Subcutaneous preadipocyte (primary cell): ENCODE data around the gene HSF2. TPM values are rescaled to one million over a fixed set of nuclear protein-coding genes. Genes with fewer than 3 reads are reported as not detected.

Experiments used
- small RNA-seq: library from RNA; depleted of rRNA; stranded (forward); fragments of <200 nt; gene quantifications from one replicate; pipeline ENCODE3, GENCODE V24; 2012
- total RNA-seq: library from RNA; depleted of rRNA; stranded (reverse); fragments of >200 nt; gene quantifications from 2 replicates; pipeline ENCODE4 v1.2.3, GENCODE V29; 2012

HSF2 gene, protein sequence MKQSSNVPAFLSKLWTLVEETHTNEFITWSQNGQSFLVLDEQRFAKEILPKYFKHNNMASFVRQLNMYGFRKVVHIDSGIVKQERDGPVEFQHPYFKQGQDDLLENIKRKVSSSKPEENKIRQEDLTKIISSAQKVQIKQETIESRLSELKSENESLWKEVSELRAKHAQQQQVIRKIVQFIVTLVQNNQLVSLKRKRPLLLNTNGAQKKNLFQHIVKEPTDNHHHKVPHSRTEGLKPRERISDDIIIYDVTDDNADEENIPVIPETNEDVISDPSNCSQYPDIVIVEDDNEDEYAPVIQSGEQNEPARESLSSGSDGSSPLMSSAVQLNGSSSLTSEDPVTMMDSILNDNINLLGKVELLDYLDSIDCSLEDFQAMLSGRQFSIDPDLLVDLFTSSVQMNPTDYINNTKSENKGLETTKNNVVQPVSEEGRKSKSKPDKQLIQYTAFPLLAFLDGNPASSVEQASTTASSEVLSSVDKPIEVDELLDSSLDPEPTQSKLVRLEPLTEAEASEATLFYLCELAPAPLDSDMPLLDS
- total RNA-seq = 12.9 and 15.6 TPM in 2 replicates

DNA sequence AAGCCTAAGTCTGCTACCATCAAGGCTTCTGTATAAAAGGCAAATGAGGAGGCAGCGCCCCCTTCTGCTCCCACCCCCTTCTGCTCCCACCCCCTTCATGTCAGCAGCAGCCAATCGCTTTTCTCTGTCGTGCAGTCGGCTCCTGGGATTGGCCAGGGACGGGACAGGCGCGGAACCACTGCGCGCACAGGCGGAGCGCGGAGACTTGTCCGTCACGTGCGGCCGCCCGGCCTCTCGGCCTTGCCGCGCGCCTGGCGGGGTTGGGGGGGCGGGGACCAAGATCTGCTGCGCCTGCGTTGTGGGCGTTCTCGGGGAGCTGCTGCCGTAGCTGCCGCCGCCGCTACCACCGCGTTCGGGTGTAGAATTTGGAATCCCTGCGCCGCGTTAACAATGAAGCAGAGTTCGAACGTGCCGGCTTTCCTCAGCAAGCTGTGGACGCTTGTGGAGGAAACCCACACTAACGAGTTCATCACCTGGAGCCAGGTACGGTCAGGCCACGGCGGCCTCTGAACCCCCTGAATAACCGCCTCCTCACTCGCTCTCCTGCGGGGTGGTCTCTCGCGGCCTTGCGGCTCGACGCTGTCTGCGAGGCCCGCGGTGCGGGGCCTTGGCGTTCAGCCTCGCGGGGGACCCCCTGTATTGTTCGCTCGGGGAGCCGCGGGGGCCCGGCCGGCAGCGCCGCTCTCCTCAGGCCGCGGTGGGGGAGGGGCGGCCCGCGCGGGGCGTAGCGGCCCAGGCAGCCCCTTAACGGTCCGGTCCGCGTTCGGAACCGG is at the start of gene HSF2:
TSS of gene HSF2 (plus strand) at position 305 of the 773 bp plus-strand sequence. CDS start at position 391, 86 bp downstream.

DNA sequence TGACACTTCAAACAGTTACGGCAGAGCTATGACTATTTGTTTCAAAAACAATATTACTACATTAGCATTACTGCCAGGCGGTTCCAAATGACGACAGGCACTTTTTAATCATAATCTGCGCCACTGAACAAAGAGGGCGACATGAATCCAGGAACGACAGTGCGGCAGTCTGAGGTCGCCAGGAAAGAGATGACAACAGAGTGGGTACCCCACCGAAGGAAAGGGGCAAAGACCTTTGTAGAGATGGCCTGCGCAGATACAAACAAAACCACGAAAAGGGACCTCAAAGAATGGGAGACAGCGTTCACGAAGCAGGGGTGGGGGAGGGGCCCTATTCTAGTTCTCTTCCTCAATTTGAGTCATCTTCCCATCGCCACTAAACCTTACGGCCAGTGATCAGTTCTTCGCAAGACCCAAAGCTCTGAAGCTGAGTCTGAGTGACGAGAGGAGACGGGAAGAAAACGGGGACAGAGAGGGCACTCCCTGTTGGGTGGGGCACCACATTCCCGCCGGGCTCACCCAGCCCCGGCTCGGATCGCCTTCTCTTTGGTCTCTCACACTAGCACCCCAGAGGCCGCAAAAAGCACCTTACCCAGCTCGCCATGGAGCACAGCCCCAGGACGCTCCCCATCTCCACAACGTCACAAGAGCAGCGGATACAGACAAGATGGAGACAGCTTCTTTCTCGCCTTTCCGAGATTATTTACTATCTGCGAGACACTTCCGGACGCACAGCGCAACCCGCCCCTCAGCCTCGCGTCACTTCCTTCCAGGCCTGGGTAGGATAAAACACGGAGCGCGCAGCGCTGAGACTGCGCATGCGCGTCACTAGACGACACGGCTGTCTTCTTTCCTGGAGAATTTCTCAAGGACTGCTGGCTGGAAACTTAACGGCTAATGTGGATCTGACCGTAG is 71.9 kb downstream of the HSF2 start, which contains the start of gene SERINC1:
TSS of gene SERINC1 (minus strand) at position 701 of the 915 bp plus-strand sequence. CDS start at position 631, 70 bp downstream.

Small RNAs within 50 kb of the gene (small RNA-seq; reads per million reads assigned to genes)
- gene Z99129.1 = not detected

Other genes starting within 250 kb of the HSF2 start
- gene SERINC1, start 72.2 kb downstream of the HSF2 start, total RNA-seq = 107 and 147 TPM in 2 replicates
- gene PKIB, start 210.8 kb downstream of the HSF2 start, total RNA-seq = 0.37 and 0.39 TPM in 2 replicates